Measurements from ENCODE around the gene OLFML2B. TPM values are rescaled to one million over a fixed set of nuclear protein-coding genes. Genes with fewer than 3 reads are reported as not detected.

Gene OLFML2B
- total and polyA plus RNA-seq, 2 of the 13 experiments (the other 11 are each of a cell fraction or from before 2014, with no cell fraction given): not detected

DNA sequence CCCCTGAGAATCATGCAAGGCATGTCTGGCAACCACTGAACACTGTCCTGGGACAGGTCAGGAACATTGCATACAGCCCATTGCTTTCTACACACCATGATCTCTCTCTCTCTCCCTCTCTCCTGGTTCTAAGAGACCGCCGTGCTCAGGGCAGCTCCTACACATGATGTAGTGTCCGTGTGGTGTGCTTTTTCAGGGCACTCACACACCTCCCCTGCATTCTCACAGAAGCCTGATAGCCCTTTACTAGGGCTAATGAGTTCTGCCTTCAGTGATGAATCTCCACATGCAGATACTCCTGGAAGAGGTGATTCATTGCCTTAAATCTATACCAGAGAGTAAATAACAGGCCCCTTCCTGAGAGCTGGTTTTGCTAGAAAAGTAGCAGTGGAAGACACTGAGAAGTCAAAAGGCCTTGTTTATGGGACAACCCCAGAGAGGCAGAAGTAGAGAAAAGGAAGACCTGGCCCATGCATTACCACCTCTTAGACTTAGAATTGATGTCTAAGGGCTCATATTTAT, 7.2 kb upstream of the OLFML2B start:
- Histone ChIP-seq H3K9me3 (ENCODE audit: low read length) (peaks cover 9% of the 10 kb centered on the region; the same call in 1 of the 2 replicates), H3K4me2 (ENCODE audit: low read depth, low read length) (no peak overlapping the region), H4K20me1 (ENCODE audit: insufficient read depth, low read length) (no peaks in the 10 kb centered on the region), H3K79me2 (ENCODE audit: insufficient read depth, low read length) (no peaks in the 10 kb centered on the region), H3K27me3 (ENCODE audit: control insufficient read depth in 1 of 2, insufficient read depth in 2 of 2, low read length in 2 of 2) (peaks cover 0 to 37% of the 10 kb centered on the region in 2 experiments), H3K9ac (ENCODE audit: insufficient read depth, low read depth, low read length) (no peak overlapping the region), H3K4me1 (ENCODE audit: insufficient read depth, low read length) (peaks cover 9% of the 10 kb centered on the region), H3K36me3 (replicated peaks in 1 of 2; ENCODE audit: control insufficient read depth in 1 of 2, insufficient read depth in 2 of 2, low read length in 2 of 2) (no peaks in the 10 kb centered on the region), H3K27ac (ENCODE audit: extremely low read length, insufficient read depth, low read length) (no peak overlapping the region), H3K4me3 (replicated peaks in 1 of 3; ENCODE audit: insufficient read depth in 1 of 3, low read depth in 2 of 3, low read length in 3 of 3) (no peak overlapping the region), H2AFZ (ENCODE audit: low read length) (no peak overlapping the region)
- ChIA-PET POLR2A (no interaction called here), CTCF (ENCODE audit: low intra/inter-chr PET ratio, low total read pairs) (no interaction called here)
- intact Hi-C loops (cut with micrococcal nuclease; ENCODE audit: unreplicated experiment): no loop called here
- BruUV-seq (replicated peaks): no TSS peak
- 49% methylated on average over 3 of the region's 3 CpGs for WGBS (ENCODE audit: low lambda C conversion rate)
- DNase-seq (ENCODE audit: low spot score) (no peak), FAIRE-seq (no peak), ATAC-seq (no peak)
- in situ Hi-C loops (cut with HindIII; ENCODE audit: extremely low pct_ligation_motif_present, low pct_unique_long_range_greater_than_20kb): no loop called here
- TF ChIP-seq IRF1 (CRISPR knock-in tag; IDR thresholded peaks at IDR 0.05; ENCODE audit: low read depth) (no peak), PRDM10 (CRISPR knock-in tag; IDR thresholded peaks at IDR 0.05; ENCODE audit: low read depth) (no peak), ZNF33A (CRISPR knock-in tag; IDR thresholded peaks at IDR 0.05; ENCODE audit: borderline replicate concordance) (no peak), KLF11 (CRISPR knock-in tag; IDR thresholded peaks at IDR 0.05) (no peak), SNAPC4 (CRISPR knock-in tag; IDR thresholded peaks at IDR 0.05) (no peak), ZNF724P (CRISPR knock-in tag; IDR thresholded peaks at IDR 0.05; ENCODE audit: borderline replicate concordance) (no peak)
- TF ChIP-seq, protein P1, sequence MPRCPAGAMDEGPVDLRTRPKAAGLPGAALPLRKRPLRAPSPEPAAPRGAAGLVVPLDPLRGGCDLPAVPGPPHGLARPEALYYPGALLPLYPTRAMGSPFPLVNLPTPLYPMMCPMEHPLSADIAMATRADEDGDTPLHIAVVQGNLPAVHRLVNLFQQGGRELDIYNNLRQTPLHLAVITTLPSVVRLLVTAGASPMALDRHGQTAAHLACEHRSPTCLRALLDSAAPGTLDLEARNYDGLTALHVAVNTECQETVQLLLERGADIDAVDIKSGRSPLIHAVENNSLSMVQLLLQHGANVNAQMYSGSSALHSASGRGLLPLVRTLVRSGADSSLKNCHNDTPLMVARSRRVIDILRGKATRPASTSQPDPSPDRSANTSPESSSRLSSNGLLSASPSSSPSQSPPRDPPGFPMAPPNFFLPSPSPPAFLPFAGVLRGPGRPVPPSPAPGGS (CRISPR knock-in tag; IDR thresholded peaks at IDR 0.05): no peak
